GM04504 (cell line): ENCODE results near the gene PCDHB16.
A peak's percentile ranks its signal among the peaks of the same experiment; 100 is the strongest.
"Not testable (repeated sequence)": the region's sequence is repeated elsewhere in the genome, so short reads cannot be mapped to it uniquely, and the experiment has no call there.

Experiments
- DNase-seq: peaks from one replicate; pipeline ENCODE4 v3.0.0-alpha.2; 2012; ENCODE audit warnings: low read depth

PCDHB16 gene

DNA sequence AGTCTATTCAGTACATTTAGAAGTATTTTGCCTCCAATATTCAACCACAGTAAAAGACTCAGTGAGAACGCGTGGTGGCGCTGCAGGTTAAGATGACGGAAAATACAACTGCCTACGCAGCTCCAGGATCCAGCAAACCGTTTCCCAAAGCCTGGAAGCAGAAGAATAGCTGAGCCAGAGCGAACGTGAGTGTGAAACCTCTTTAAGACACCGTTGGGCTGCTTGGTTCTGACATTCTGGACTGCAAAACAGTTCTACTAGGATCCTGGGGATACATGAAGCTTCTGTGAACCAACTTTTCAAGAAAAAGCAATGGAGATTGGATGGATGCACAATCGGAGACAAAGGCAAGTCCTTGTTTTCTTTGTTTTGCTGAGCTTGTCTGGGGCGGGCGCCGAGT, at the start of gene PCDHB16:
Gene PCDHB16, plus strand, starts transcription at position 140 of the 400 bp plus-strand sequence. Its CDS starts 173 bp downstream, at position 313.
- DNase-seq = peak; percentile 10

DNA sequence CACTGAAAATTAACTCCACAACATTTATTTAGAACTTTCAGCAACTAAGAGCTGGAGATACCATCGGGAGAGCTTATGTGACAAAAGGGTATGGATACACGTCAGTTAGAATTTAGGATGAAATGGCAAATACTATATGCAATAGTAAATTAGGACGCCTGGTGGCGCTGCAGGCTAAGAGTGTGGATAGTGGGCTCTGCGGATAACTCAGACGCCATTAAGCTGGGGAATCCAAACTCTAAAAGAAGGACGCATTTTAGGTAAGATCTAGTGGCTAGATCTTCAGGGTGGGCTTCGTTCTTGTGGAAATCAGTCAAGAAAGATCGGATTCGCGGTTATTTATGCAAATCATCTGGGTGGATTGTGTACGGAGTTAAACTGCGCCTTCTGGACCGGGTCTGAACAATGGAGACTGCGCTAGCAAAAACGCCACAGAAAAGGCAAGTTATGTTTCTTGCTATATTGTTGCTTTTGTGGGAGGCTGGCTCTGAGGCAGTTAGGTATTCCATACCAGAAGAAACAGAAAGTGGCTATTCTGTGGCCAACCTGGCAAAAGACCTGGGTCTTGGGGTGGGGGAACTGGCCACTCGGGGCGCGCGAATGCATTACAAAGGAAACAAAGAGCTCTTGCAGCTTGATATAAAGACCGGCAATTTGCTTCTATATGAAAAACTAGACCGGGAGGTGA, 47.0 kb upstream of the PCDHB16 start, which contains the start of gene PCDHB5:
Gene PCDHB5, plus strand, starts transcription at position 177 of the 688 bp plus-strand sequence. Its CDS starts 229 bp downstream, at position 406.
- DNase-seq = no peak

DNA sequence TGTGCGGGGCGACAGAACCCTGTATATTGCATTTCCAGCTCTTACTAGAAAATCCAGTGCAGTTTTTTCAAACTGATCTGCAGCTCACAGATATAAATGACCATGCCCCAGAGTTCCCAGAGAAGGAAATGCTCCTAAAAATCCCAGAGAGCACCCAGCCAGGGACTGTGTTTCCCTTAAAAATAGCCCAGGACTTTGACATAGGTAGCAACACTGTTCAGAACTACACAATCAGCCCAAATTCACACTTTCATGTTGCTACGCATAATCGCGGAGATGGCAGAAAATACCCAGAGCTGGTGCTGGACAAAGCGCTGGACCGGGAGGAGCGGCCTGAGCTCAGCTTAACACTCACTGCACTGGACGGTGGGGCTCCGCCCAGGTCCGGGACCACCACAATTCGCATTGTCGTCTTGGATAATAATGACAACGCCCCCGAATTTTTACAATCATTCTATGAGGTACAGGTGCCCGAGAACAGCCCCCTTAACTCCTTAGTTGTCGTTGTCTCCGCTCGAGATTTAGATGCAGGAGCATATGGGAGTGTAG, 46.4 kb upstream of the PCDHB16 start:
- no peak for DNase-seq

DNA sequence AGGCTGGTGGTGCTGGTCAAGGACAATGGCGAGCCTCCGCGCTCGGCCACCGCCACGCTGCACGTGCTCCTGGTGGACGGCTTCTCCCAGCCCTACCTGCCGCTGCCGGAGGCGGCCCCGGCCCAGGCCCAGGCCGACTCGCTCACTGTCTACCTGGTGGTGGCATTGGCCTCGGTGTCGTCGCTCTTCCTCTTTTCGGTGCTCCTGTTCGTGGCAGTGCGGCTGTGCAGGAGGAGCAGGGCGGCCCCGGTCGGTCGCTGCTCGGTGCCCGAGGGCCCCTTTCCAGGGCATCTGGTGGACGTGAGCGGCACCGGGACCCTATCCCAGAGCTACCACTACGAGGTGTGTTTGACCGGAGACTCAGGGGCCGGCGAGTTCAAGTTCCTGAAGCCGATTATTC, 44.8 kb upstream of the PCDHB16 start:
- DNase-seq = not testable (repeated sequence)

DNA sequence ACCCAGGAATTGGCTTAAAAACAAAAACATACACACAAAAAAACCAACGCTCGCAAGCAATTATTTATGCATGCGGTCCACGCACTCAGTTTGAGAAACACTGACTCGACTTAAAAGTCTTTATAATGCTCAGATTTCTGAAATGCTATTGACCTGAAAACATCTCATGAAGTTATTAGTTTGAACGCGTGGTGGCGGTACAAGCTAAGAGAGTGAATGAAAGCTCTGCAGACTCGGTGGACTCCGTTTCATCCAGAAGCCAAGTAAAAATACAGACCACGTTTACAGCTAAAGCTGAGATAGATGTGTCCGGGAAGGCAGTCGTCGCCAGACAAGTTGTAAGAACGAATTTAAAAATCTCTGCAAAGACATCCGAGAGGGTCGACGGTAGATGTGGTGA, 32.4 kb upstream of the PCDHB16 start, which contains the start of gene PCDHB6:
Gene PCDHB6, plus strand, starts transcription at position 246 of the 400 bp plus-strand sequence. CDS start 201 bp downstream, outside the sequence.
- DNase-seq = no peak

DNA sequence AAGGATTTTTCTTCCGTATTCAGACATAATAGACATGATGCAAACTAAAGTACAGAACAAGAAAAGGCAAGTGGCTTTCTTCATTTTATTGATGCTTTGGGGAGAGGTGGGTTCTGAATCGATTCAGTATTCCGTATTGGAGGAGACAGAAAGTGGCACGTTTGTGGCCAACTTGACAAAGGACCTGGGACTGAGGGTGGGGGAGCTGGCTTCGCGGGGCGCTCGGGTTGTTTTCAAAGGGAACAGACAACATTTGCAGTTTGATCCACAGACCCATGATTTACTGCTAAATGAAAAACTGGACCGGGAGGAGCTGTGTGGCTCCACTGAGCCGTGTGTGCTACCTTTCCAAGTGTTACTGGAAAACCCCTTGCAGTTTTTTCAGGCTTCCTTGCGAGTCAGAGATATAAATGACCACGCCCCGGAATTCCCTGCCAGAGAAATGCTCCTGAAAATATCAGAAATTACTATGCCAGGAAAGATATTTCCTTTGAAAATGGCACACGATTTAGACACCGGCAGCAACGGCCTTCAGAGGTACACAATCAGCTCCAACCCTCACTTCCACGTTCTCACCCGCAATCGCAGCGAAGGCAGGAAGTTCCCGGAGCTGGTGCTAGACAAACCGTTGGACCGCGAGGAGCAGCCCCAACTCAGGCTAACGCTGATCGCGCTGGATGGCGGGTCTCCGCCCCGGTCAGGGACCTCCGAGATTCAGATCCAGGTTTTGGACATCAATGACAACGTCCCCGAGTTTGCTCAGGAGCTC, 31.8 kb upstream of the PCDHB16 start:
- DNase-seq = no peak

DNA sequence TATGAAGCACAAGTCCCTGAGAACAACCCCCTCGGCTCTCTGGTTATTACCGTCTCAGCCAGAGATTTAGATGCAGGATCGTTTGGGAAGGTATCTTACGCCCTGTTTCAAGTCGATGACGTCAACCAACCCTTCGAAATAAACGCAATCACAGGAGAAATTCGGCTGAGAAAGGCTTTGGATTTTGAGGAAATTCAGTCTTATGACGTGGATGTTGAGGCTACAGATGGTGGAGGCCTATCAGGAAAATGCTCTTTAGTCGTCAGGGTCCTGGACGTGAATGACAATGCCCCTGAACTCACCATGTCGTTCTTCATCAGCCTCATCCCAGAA, 31.2 kb upstream of the PCDHB16 start:
- DNase-seq = no peak

DNA sequence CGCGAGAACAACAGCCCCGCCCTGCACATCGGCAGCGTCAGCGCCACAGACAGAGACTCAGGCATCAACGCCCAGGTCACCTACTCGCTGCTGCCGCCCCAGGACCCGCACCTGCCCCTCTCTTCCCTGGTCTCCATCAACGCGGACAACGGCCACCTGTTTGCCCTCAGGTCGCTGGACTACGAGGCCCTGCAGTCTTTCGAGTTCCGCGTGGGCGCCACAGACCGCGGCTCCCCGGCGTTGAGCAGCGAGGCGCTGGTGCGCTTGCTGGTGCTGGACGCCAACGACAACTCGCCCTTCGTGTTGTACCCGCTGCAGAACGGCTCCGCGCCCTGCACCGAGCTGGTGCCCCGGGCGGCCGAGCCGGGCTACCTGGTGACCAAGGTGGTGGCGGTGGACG, 30.6 kb upstream of the PCDHB16 start:
- not testable (repeated sequence) for DNase-seq

DNA sequence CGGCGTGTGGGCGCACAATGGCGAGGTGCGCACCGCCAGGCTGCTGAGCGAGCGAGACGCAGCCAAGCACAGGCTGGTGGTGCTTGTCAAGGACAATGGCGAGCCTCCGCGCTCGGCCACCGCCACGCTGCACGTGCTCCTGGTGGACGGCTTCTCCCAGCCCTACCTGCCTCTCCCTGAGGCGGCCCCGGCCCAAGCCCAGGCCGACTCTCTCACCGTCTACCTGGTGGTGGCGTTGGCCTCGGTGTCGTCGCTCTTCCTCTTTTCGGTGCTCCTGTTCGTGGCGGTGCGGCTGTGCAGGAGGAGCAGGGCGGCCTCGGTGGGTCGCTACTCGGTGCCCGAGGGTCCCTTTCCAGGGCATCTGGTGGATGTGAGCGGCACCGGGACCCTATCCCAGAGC, 30.1 kb upstream of the PCDHB16 start:
- DNase-seq = not testable (repeated sequence)

DNA sequence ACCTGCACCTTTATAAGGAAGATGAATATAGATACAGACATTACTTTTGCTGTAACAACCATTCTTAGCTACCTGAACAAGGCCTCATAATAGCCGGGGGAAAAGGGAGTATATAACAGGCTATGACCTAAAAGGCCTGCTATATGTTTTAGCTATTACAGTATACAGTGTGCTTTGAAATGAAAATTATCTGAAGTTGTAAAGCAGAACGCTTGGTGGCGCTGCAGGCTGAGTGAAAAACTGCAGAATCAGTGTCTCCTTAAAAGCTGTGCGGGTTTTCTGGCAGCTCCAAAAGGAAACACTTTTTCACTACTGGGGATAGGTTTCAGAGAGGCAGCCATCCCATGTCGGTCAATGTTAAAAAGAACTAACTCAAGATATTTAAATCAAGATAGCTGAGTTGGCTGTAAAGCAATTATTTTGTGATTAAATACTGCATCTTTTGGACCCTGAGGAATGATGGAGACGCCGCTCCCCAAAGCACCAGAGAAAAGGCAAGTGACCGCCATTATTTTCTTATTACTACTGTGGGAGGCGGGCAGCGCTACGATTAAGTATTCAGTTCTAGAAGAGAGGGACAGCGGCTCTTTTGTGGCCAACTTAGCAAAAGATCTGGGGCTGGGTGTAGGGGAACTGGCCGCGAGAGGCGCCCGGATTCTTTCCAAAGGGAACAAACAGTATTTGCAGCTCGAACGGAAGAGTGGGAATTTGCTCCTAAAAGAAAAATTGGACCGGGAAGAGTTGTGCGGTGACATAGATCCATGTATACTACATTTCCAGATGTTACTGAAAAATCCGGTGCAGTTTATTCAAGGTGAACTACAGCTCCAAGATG, 26.4 kb upstream of the PCDHB16 start:
- DNase-seq = no peak

DNA sequence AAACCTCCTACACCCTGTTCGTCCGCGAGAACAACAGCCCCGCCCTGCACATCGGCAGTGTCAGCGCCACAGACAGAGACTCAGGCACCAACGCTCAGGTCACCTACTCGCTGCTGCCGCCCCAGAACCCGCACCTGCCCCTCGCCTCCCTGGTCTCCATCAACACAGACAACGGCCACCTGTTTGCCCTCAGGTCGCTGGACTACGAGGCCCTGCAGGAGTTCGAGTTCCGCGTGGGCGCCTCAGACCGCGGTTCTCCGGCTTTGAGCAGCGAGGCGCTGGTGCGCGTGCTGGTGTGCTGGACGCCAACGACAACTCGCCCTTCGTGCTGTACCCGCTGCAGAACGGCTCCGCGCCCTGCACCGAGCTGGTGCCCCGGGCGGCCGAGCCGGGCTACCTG, 24.8 kb upstream of the PCDHB16 start:
- not testable (repeated sequence) for DNase-seq

DNA sequence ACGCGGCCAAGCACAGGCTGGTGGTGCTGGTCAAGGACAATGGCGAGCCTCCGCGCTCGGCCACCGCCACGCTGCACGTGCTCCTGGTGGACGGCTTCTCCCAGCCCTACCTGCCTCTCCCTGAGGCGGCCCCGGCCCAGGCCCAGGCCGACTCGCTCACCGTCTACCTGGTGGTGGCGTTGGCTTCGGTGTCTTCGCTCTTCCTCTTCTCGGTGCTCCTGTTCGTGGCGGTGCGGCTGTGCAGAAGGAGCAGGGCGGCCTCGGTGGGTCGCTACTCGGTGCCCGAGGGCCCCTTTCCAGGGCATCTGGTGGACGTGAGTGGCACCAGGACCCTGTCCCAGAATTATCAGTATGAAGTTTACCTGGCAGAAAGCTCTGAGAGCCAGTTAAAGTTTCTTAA, 24.3 kb upstream of the PCDHB16 start:
- DNase-seq = not testable (repeated sequence)

DNA sequence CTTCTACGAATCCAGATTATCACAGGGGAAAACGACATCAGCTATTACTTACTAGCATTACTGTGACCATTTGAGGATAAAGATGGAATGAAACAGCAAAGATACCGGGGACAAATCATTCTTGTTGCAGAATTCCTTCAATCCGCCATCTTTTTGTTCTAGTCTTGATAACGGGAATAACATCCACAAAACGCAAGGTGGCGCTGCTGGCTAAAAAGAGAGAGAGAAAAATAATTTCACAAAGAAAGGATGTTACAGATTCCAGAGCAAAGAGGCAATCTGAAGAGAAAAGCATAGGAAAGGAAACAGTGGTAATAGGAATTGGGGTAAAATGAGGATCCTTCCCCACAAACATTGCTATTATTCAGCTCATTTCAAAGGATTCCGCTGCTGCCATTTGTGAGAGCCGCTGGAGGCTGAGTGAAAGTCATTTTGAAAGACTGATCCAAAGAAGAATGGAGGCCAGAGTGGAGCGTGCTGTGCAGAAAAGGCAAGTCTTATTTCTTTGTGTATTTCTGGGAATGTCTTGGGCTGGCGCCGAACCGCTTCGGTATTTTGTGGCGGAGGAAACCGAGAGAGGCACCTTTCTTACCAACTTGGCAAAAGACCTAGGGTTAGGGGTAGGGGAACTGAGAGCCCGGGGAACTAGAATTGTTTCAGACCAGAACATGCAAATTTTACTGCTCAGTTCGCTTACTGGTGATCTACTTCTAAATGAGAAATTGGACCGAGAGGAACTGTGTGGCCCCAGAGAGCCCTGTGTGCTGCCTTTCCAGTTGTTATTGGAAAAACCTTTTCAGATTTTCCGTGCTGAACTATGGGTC, 9.6 kb upstream of the PCDHB16 start, which contains the start of gene PCDHB7:
Gene PCDHB7, plus strand, starts transcription at position 264 of the 824 bp plus-strand sequence. Its CDS starts 192 bp downstream, at position 456.
- DNase-seq = no peak

DNA sequence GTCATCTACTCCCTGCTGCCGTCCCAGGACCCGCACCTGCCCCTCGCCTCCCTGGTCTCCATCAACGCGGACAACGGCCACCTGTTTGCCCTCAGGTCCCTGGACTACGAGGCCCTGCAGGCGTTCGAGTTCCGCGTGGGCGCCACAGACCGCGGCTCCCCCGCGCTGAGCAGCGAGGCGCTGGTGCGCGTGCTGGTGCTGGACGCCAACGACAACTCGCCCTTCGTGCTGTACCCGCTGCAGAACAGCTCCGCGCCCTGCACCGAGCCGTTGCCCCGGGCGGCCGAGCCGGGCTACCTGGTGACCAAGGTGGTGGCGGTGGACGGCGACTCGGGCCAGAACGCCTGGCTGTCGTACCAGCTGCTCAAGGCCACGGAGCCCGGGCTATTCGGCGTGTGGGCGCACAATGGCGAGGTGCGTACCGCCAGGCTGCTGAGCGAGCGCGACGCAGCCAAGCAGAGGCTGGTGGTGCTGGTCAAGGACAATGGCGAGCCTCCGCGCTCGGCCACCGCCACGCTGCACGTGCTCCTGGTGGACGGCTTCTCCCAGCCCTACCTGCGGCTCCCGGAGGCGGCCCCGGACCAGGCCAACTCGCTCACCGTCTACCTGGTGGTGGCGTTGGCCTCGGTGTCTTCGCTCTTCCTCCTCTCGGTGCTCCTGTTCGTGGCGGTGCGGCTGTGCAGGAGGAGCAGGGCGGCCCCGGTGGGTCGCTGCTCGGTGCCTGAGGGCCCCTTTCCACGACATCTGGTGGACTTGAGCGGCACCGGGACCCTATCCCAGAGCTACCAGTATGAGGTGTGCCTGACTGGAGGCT, 7.7 kb upstream of the PCDHB16 start:
- DNase-seq = not testable (repeated sequence)

DNA sequence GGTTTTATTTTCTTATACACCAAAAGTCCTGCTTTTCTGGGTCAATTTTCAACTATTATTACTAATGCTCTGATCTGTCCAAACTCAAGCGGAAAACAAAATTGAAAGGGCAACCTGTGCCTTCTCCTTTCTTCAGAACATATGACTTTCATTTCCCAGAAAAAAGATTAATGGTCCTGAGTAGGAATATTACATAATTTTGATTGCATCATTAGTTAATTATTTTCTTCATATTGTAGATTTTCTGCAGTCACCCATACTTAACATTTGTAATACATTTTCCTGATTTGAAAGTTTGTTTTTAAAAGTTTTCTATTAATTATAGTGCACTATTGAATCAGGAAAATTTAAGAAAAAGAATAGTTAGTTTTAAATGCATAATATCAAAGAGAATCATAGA, 6.3 kb upstream of the PCDHB16 start:
- DNase-seq = no peak

DNA sequence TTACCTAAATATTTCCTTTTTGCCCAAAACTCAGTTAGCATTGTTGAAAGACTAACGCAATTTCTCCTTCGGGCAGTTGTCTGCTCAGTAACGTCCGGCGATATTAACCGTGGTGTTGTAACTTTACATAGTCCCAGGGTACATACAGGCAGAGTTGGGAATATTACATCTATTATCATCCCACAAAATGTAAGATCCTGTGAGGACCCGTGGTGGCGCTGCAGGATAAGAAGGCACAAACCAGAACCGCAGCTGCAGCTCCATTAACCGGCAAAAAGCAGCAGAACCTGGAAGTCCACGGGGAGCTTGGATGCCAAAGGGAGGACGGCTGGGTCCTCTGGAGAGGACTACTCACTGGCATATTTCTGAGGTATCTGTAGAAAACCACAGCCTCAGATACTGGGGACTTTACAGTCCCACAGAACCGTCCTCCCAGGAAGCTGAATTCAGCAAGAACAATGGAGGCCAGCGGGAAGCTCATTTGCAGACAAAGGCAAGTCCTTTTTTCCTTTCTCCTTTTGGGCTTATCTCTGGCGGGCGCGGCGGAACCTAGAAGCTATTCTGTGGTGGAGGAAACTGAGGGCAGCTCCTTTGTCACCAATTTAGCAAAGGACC, 4.5 kb upstream of the PCDHB16 start, which contains the start of gene PCDHB8:
Gene PCDHB8, plus strand, starts transcription at position 214 of the 615 bp plus-strand sequence. Its CDS starts 245 bp downstream, at position 459.
- not testable (repeated sequence) for DNase-seq

DNA sequence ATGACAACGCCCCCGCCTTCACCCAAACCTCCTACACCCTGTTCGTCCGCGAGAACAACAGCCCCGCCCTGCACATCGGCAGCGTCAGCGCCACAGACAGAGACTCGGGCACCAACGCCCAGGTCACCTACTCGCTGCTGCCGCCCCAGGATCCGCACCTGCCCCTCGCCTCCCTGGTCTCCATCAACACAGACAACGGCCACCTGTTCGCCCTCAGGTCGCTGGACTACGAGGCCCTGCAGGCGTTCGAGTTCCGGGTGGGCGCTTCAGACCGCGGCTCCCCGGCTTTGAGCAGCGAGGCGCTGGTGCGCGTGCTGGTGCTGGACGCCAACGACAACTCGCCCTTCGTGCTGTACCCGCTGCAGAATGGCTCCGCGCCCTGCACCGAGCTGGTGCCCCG, 2.8 kb upstream of the PCDHB16 start:
- not testable (repeated sequence) for DNase-seq

DNA sequence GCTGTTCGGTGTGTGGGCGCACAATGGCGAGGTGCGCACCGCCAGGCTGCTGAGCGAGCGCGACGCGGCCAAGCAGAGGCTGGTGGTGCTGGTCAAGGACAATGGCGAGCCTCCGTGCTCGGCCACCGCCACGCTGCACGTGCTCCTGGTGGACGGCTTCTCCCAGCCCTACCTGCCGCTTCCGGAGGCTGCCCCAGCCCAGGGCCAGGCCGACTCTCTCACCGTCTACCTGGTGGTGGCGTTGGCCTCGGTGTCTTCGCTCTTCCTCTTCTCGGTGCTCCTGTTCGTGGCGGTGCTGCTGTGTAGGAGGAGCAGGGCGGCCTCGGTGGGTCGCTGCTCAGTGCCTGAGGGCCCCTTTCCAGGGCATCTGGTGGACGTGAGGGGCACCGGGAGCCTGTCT, 2.3 kb upstream of the PCDHB16 start:
- not testable (repeated sequence) for DNase-seq

DNA sequence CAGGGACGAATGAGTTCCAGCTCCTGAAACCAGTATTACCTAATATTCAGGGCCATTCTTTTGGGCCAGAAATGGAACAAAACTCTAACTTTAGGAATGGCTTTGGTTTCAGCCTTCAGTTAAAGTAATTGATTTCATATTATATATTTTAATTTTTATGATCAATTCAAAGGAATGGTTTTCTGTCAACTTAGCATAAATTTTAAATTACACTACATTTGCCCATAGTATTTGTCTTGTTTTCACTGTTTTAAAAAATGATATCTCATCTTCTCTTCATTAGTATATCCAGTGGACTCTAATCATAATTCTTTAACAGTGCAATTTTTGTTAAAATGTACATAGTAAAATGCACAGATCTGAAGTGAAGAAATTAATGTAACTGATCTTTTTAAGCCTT, 1.9 kb upstream of the PCDHB16 start:
- no peak for DNase-seq
